ENCODE results near the gene RBP5. TPM values are rescaled to one million over a fixed set of nuclear protein-coding genes. Genes with fewer than 3 reads are reported as not detected.

RBP5 gene
- total and polyA plus RNA-seq, 9 donors, result 0.49 to 6.5 (median 3.1) TPM

GRCh38 chr12:7136676-7137075, 8.0 kb upstream of the RBP5 start:
- 100% methylated on average over 2 of the region's 3 CpGs for WGBS (ENCODE audit: insufficient coverage)
- H3K27me3 ChIP-seq (ENCODE audit: control insufficient read depth, insufficient read depth, low read length), result no peaks in the 10 kb centered on the region
- no peaks in the 10 kb centered on the region for H3K9me3 ChIP-seq (replicated peaks; ENCODE audit: control insufficient read depth, low read depth, low read length)
- H3K36me3 ChIP-seq (ENCODE audit: control insufficient read depth, insufficient read depth, low read length), result peaks cover 35% of the 10 kb centered on the region
- no peak for DNase-seq
- no peak overlapping the region for H3K4me3 ChIP-seq (ENCODE audit: low read length)
- H3K27ac ChIP-seq (ENCODE audit: low read length), result no peak overlapping the region
- H3K4me1 ChIP-seq (ENCODE audit: control insufficient read depth, insufficient read depth, low read length), result peaks cover 5% of the 10 kb centered on the region

DNA sequence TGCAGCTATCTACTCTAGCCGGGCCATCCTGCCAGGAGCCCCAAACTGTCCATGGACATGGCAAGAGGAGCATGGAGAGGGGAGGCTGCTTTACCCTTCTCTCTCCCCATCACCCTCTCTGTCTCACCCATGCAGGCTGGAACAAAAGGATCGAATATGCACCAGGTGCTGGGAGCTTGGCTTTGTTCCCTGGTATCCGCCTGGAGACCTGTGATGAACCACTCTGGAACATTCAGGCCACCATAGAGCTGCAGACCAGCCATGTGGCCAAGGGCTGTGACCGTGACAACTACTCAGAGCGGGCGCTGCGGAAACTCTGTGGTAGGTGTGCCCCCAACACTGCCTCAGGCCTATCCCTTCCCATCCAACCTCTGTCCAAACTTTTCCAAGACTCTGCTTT, 7.4 kb upstream of the RBP5 start:
- Histone ChIP-seq H3K27me3 (ENCODE audit: control insufficient read depth, insufficient read depth, low read length) (peaks cover 2% of the 10 kb centered on the region), H3K4me3 (ENCODE audit: low read length) (no peak overlapping the region), H3K36me3 (ENCODE audit: control insufficient read depth, insufficient read depth, low read length) (peaks cover 32% of the 10 kb centered on the region), H3K27ac (ENCODE audit: low read length) (no peak overlapping the region), H3K9me3 (replicated peaks; ENCODE audit: control insufficient read depth, low read depth, low read length) (no peaks in the 10 kb centered on the region), H3K4me1 (ENCODE audit: control insufficient read depth, insufficient read depth, low read length) (peaks cover 9% of the 10 kb centered on the region)
- no peak for DNase-seq
- 97% methylated on average over 5 of the region's 7 CpGs for WGBS (ENCODE audit: insufficient coverage)

- Histone ChIP-seq H3K9me3 (replicated peaks; ENCODE audit: control insufficient read depth, low read depth, low read length) (no peaks in the 10 kb centered on the region), H3K27ac (ENCODE audit: low read length) (no peak overlapping the region), H3K4me3 (ENCODE audit: low read length) (no peak overlapping the region), H3K36me3 (ENCODE audit: control insufficient read depth, insufficient read depth, low read length) (peaks cover 25% of the 10 kb centered on the region), H3K27me3 (ENCODE audit: control insufficient read depth, insufficient read depth, low read length) (peaks cover 13% of the 10 kb centered on the region), H3K4me1 (ENCODE audit: control insufficient read depth, insufficient read depth, low read length) (peaks cover 15% of the 10 kb centered on the region)
- WGBS (ENCODE audit: insufficient coverage), result 79% methylated on average over 11 of the region's 12 CpGs
- no peak for DNase-seq
These were observed 5.9 kb upstream of the RBP5 start for GRCh38 chr12:7134396-7135166.

DNA sequence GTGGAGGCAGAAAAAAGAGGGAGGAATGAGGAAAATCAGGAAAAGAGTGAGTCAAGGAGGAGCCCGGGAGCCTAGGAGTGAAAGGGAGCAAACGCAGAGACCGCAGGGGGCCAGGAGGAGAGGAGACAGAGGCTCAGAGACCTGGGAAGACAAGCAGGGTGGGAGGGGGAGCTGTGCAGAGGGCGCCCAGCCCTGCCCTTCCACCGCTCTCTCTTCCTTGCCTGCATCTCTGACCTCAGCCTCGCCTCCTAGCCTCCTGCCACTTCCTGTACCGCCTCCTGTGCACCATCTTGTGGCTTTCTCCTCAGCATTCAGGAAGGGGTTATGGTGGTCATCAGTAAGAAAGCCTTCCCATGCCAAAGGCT, 2.8 kb upstream of the RBP5 start:
- 10% methylated on average over 3 of the region's 7 CpGs for WGBS (ENCODE audit: insufficient coverage)
- DNase-seq, result no peak
- H3K36me3 ChIP-seq (ENCODE audit: control insufficient read depth, insufficient read depth, low read length), result peaks cover 15% of the 10 kb centered on the region
- H3K27me3 ChIP-seq (ENCODE audit: control insufficient read depth, insufficient read depth, low read length), result peaks cover 27% of the 10 kb centered on the region
- H3K9me3 ChIP-seq (replicated peaks; ENCODE audit: control insufficient read depth, low read depth, low read length), result no peaks in the 10 kb centered on the region
- no peak overlapping the region for H3K27ac ChIP-seq (ENCODE audit: low read length)
- peaks cover 31% of the 10 kb centered on the region for H3K4me1 ChIP-seq (ENCODE audit: control insufficient read depth, insufficient read depth, low read length)
- H3K4me3 ChIP-seq (ENCODE audit: low read length), result peak overlapping the region; percentile 62

DNA sequence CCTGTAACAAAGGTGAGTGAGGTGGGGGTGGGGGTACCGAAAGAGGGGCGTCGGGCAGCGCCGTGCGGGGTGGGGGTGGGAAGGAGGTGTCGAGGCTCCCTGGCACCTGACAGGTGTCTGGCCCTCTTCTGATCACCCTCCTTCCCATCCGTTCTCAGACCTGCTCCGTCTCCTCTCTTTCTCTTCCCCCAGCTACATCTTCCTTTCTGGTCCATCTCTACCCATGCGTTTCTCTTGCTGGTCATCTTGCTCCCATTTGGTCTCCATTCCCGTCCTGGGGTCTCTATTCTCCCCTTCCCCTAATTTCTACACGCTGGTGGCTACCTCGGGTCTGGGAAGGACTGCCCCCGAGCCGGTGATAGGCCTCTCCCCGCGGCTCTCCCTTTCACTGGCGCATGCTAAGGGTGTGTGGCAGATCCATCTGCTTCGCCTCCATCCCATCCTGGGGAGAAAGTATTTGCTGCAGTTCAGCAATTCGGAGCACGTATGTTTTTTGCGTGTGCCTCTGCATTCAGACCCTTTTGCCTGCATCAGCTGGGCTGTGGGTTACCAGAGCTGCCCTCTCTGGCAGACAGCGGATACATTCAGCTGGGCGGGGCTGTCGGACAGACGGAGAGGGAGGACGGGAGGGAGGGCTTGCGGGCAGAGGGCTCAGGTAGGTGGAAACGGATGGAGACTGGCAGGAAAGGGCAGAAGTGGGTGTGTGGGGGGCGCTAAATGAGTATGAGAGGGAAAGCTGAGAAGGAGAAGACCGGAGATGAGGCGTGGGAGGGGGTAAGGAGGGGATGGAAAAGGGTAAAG, 2.2 kb upstream of the RBP5 start:
- DNase-seq, result peak; percentile 63

GRCh38 chr12:7129872-7130691, 1.4 kb upstream of the RBP5 start, which contains the start of gene CLSTN3:
Gene CLSTN3, plus strand, starts transcription at chr12:7130371. Its CDS starts 278 bp downstream, at chr12:7130649.
- Histone ChIP-seq H3K9me3 (replicated peaks; ENCODE audit: control insufficient read depth, low read depth, low read length) (no peaks in the 10 kb centered on the region), H3K36me3 (ENCODE audit: control insufficient read depth, insufficient read depth, low read length) (peaks cover 5% of the 10 kb centered on the region), H3K27ac (ENCODE audit: low read length) (peak within 1 kb of the TSS; percentile 67), H3K4me3 (ENCODE audit: low read length) (peak within 1 kb of the TSS; percentile 62), H3K4me1 (ENCODE audit: control insufficient read depth, insufficient read depth, low read length) (peaks cover 31% of the 10 kb centered on the region), H3K27me3 (ENCODE audit: control insufficient read depth, insufficient read depth, low read length) (peaks cover 27% of the 10 kb centered on the region)
- WGBS (ENCODE audit: insufficient coverage), result 0% methylated on average over 16 of the region's 40 CpGs
- peak; percentile 90 for DNase-seq

More for the DNA sequence above, 2.2 kb upstream of the RBP5 start:
- Histone ChIP-seq H3K27me3 (ENCODE audit: control insufficient read depth, insufficient read depth, low read length) (peaks cover 27% of the 10 kb centered on the region), H3K9me3 (replicated peaks; ENCODE audit: control insufficient read depth, low read depth, low read length) (no peaks in the 10 kb centered on the region), H3K4me3 (ENCODE audit: low read length) (peak overlapping the region; percentile 62), H3K4me1 (ENCODE audit: control insufficient read depth, insufficient read depth, low read length) (peaks cover 31% of the 10 kb centered on the region), H3K36me3 (ENCODE audit: control insufficient read depth, insufficient read depth, low read length) (peaks cover 9% of the 10 kb centered on the region), H3K27ac (ENCODE audit: low read length) (peak overlapping the region; percentile 67)
- WGBS (ENCODE audit: insufficient coverage), result 1% methylated on average over 23 of the region's 32 CpGs

- Histone ChIP-seq H3K36me3 (ENCODE audit: control insufficient read depth, insufficient read depth, low read length) (peaks cover 5% of the 10 kb centered on the region), H3K4me3 (ENCODE audit: low read length) (peak overlapping the region; percentile 62), H3K27ac (ENCODE audit: low read length) (peak overlapping the region; percentile 31), H3K27me3 (ENCODE audit: control insufficient read depth, insufficient read depth, low read length) (peaks cover 30% of the 10 kb centered on the region), H3K9me3 (replicated peaks; ENCODE audit: control insufficient read depth, low read depth, low read length) (no peaks in the 10 kb centered on the region), H3K4me1 (ENCODE audit: control insufficient read depth, insufficient read depth, low read length) (peaks cover 31% of the 10 kb centered on the region)
- 0% methylated on average over 12 of the region's 19 CpGs for WGBS (ENCODE audit: insufficient coverage)
- peak; percentile 53 for DNase-seq
These were observed 690 bp upstream of the RBP5 start for GRCh38 chr12:7129287-7129871.

GRCh38 chr12:7127916-7128626, 618 bp downstream of the RBP5 start:
- no peaks in the 10 kb centered on the region for H3K9me3 ChIP-seq (replicated peaks; ENCODE audit: control insufficient read depth, low read depth, low read length)
- no peak overlapping the region for H3K4me3 ChIP-seq (ENCODE audit: low read length)
- H3K27ac ChIP-seq (ENCODE audit: low read length), result no peak overlapping the region
- H3K27me3 ChIP-seq (ENCODE audit: control insufficient read depth, insufficient read depth, low read length), result peaks cover 33% of the 10 kb centered on the region
- DNase-seq, result no peak
- WGBS (ENCODE audit: insufficient coverage), result 90% methylated on average over 10 of the region's 17 CpGs
- H3K36me3 ChIP-seq (ENCODE audit: control insufficient read depth, insufficient read depth, low read length), result no peaks in the 10 kb centered on the region
- peaks cover 35% of the 10 kb centered on the region for H3K4me1 ChIP-seq (ENCODE audit: control insufficient read depth, insufficient read depth, low read length)

DNA sequence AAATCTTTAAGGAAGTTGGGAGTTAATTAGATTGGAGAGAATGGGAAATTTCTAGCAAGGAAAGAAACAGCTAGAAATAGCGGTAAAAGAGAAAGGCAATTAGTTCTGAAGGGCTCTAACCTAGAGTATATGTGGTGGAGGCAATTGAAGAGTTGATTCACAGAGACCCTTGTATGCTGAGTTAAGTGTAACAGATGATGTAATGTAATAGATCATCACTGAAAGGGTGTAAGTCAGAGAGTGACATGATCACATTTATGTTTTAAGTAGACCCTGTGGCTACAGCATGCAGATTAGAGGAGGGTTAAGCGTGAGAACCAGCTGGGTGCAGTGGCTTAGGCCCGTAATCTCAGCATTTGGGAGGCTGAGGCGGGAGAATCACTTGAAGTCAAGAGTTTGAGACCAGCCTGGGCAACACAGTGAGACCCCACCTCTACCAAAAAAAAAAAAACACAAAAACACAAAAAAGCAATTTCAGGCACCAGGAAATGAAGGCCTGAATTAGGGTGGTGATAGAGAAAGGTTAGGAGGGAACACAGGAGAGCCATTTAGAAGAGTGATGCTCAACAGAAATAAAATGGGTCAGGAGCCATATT, 3.0 kb downstream of the RBP5 start:
- H3K36me3 ChIP-seq (ENCODE audit: control insufficient read depth, insufficient read depth, low read length), result no peaks in the 10 kb centered on the region
- WGBS (ENCODE audit: insufficient coverage), result 92% methylated on average over 2 of the region's 4 CpGs

More for the DNA sequence above, 3.0 kb downstream of the RBP5 start:
- DNase-seq, result no peak
- no peak overlapping the region for H3K27ac ChIP-seq (ENCODE audit: low read length)
- peaks cover 28% of the 10 kb centered on the region for H3K27me3 ChIP-seq (ENCODE audit: control insufficient read depth, insufficient read depth, low read length)
- H3K4me3 ChIP-seq (ENCODE audit: low read length), result no peak overlapping the region
- H3K9me3 ChIP-seq (replicated peaks; ENCODE audit: control insufficient read depth, low read depth, low read length), result no peaks in the 10 kb centered on the region
- peaks cover 41% of the 10 kb centered on the region for H3K4me1 ChIP-seq (ENCODE audit: control insufficient read depth, insufficient read depth, low read length)
